ENCODE results near the gene TTF2.
A peak's percentile ranks its signal among the peaks of the same experiment; 100 is the strongest.

Gene TTF2

GRCh38 chr1:117046781-117047180, 13.3 kb upstream of the TTF2 start:
- no peak for DNase-seq (ENCODE audit: low spot score)

- no peak for DNase-seq (ENCODE audit: low spot score)
Observed at GRCh38 chr1:117047271-117047670, 12.9 kb upstream of the TTF2 start.

DNA sequence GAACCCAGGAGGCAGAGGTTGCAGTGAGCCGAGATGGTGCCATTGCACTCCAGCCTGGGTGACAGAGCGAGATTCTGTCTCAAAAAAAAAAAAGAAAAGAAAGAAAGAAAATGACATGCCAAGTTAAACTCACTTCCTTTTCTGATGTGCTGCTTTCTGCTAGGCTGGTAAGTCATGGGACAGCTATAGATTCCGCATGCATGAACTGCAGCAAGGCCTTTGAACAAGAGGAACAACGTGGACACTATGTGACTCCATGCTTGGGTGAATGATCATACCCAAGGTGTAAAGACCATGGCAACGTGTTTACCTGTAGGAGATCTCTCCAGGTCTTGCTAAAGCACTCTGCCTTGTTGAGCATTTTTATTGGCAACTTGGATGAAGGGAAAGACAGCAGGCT, 10.3 kb upstream of the TTF2 start:
- DNase-seq (ENCODE audit: low spot score), result no peak

GRCh38 chr1:117051224-117052064, 8.7 kb upstream of the TTF2 start:
- DNase-seq (ENCODE audit: low spot score), result peak; percentile 16

GRCh38 chr1:117054068-117054467, 6.1 kb upstream of the TTF2 start:
- no peak for DNase-seq (ENCODE audit: low spot score)

DNA sequence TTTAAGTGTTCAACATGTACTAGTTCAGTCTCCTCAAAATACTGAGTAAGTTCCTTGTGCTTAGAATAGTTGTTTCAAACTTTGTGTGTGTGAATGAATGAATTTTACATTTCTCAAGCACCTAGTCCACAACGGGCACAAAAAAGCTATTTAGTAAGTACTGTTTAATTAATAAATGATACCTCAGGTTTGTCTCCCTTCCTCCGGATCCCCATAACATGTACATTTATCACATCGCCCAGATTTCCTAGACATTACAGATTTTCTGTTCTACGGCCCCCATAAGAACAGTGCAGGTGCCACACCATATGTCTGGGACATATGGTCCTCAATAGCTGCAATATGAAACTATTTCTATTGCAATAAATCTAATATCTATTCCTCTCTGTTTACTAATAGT, 1.3 kb upstream of the TTF2 start:
- DNase-seq (ENCODE audit: low spot score), result no peak

GRCh38 chr1:117059334-117059677, 820 bp upstream of the TTF2 start:
- peak; percentile 44 for DNase-seq (ENCODE audit: low spot score)

DNA sequence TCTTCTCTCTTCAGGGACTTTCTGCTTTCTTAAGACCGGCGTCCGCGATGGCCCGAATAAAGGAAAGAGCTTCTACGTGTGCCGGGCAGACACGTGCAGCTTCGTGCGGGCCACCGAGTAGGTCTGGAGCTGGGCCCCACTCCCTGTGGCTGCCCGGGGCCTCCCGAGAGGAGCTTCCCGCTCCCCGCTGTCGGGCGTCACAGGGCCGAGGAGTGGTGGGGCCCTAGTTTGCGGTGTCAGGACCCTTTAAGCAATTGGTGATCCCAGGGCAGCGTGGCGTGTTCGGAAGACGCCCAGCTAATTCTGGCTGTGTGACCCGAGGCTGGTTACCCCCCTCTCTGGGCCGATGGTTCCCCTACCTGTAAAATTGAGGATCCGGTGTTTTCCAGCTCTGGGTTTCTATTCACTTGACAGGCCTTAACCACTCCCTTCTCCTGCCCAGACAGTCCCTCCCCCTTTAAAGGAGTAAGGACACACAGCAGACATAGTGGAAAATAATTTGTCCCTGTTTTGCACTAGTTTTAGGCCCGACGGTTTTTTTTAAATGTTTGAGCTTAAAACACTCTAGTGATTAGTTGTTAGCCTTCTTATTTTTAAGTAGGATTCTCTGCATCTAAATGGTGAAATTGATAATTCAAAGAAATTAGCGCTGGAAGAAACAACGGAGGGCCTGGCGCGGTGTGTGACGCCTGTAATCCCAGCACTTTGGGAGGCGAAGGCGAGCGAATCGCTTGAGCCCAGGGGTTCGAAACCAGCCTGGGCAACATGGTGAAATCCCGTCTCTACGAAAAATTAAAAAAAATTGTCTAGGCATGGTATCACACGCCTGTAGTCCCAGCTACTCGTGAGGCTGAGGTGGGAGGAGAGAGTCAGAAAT, 553 bp downstream of the TTF2 start:
- DNase-seq (ENCODE audit: low spot score), result peak; percentile 47

GRCh38 chr1:117061986-117062415, 1.9 kb downstream of the TTF2 start:
- DNase-seq (ENCODE audit: low spot score), result no peak

DNA sequence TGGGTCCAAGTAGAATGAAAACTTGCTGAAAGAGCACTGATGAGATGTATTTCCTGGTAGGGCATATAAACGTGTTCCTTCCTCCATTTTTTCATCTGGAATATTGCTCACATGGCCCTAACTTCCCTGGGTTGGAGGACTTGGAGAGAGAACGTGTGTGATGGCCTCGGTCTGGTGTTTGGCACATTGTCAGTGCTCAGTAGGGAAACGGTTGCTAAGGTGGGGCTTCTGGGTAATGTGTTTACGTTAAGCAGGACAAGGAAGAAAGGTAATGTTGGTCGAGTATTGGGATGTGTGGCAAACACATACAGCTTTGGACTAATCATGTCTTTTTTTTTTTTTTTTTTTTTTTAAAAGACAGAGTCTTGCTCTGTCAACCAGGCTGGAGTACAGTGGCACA, 6.2 kb downstream of the TTF2 start:
- DNase-seq (ENCODE audit: low spot score), result no peak

- peak; percentile 66 for DNase-seq (ENCODE audit: low spot score)
Observed at GRCh38 chr1:117067533-117068370, 7.6 kb downstream of the TTF2 start.

DNA sequence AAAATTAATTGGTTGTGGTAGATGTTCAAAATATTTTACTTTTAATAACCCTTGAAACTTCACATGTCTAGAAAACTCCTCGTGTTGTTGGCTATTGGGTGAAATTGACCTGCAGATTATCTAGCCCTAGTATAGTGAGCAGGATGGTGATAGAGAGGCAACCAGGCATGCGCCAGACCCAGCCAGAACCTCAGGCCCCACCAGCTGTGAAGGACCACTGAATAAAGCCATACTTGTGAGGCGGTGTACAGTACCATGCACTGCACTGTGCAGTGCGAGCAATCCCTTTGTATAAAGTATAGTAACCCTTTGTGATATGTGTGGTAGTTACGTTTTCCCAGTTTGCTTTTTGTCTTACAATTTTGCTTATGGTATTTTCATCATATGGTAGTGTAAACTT, 8.5 kb downstream of the TTF2 start:
- no peak for DNase-seq (ENCODE audit: low spot score)

- no peak for DNase-seq (ENCODE audit: low spot score)
Observed at GRCh38 chr1:117069220-117069844, 9.2 kb downstream of the TTF2 start.

GRCh38 chr1:117070124-117070523, 10.0 kb downstream of the TTF2 start:
- no peak for DNase-seq (ENCODE audit: low spot score)

- no peak for DNase-seq (ENCODE audit: low spot score)
Observed at GRCh38 chr1:117076648-117077047, 16.5 kb downstream of the TTF2 start.

GRCh38 chr1:117077267-117077666, 17.1 kb downstream of the TTF2 start:
- DNase-seq (ENCODE audit: low spot score), result peak; percentile 18

DNA sequence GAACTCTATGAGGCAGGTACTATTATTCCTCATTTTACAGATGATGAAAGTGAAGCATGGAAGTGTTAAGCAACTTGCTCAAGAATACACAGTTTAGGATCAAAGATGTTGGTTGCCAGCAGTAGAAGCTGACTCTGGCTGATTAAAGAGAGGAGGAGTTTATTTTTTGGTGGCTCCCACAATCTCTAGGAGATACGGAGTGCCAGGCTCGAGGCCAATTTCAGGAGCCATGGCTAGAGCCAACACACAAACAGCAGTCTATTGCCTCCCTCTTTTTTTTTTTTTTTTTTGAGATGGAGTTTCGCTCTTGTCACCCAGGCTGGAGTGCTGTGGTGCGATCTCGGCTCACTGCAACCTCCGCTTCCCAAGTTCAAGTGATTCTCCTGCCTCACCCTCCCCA, 19.6 kb downstream of the TTF2 start:
- DNase-seq (ENCODE audit: low spot score), result peak; percentile 62

DNA sequence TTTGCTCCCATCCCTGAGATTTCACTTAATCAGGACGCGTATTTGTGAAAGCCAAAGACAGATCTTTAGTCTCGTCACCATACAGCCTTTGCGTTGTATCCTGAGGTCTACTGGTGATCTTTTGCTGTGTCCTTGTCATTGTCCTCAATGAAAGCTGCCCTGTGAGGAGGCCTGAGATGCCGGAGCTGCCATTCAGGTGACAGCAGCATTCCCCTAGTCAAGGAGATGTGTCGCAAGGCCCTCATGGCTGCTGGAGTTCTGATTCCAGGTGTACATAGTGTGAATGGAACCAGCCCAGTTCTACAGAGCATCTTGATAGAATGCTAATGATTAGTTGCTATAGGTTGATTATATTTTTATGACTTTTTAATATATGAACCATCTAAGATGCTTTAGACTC, 24.1 kb downstream of the TTF2 start:
- DNase-seq (ENCODE audit: low spot score), result no peak

GRCh38 chr1:117087686-117088085, 27.6 kb downstream of the TTF2 start:
- no peak for DNase-seq (ENCODE audit: low spot score)

GRCh38 chr1:117089996-117090395, 29.9 kb downstream of the TTF2 start:
- no peak for DNase-seq (ENCODE audit: low spot score)

DNA sequence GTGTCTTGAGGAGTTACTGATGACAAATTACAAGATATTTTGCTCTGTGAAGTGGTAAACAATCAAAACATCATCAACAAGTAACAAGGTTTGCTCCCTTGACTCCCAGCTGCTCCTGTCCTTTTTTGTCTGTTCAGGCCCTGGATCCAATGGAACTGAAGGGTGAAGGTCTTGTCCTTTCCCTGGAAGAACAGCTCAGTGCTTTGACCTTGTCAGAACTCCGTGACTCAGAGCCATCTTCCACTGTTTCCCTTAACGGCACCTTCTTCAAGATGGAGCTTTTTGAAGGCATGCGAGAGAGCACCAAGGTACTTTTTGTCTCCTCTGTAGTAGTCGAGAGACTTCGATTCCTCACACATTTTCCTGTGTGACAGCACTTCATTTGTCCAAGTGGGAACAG, 32.5 kb downstream of the TTF2 start:
- no peak for DNase-seq (ENCODE audit: low spot score)

DNA sequence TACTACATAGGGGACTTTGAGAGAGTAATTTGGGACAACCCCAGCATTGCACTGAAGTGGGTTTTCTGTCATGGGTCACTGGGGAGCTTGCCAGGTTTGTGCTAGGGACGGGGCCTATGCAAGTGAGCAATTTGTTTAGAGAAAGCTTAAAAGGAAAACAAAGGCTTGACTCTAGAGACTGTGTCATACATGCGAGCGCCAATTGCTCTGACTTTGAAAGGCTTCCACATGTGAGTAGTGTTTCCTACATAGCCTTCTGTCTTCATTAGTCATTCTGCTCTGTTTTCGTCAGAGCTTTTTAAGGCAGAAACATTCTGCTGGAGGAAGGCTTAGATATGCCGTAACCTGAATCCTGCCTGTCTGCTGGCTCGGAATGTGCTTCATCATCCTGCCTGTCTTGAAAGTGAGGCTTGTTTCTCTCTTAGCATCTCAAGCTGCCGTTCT, 33.0 kb downstream of the TTF2 start:
- no peak for DNase-seq (ENCODE audit: low spot score)

Measured in hematopoietic multipotent progenitor cell treated with erythropoietin and hydrocortisone succinate and interleukin-3 and kit ligand, for 15 days (in vitro differentiated cells).